Right atrium auricular region (tissue), 2 donors: ENCODE measurements around the gene NOS1AP. TPM values are rescaled to one million over a fixed set of nuclear protein-coding genes. Genes with fewer than 3 reads are reported as not detected.
"Not testable (repeated sequence)": the region's sequence is repeated elsewhere in the genome, so short reads cannot be mapped to it uniquely, and the experiment has no call there.

Experiments
- DNase-seq: peaks from one replicate; pipeline ENCODE4 v3.0.0-alpha.2; 2019; ENCODE audit warnings: low spot score
- H3K27ac ChIP-seq, 2 donors: fragments of 200-600 bp; sonication (generic); 1 replicate in 1 of 2; 2 replicates in 1 of 2; pipeline ENCODE4 v1.5.1; 2016 to 2019
- H3K27me3 ChIP-seq, 2 donors: fragments of 200-600 bp; sonication (generic); one replicate each; pipeline versions ENCODE4 v1.5.1 to v1.6.0; 2017 to 2019
- H3K36me3 ChIP-seq: fragments of 200-600 bp; sonication (generic); one replicate; pipeline ENCODE4 v1.5.1; 2016
- H3K4me1 ChIP-seq, 2 donors: fragments of 200-600 bp; sonication (generic); one replicate each; pipeline versions ENCODE4 v1.5.1 to v1.6.0; 2017 to 2019
- H3K4me3 ChIP-seq, 2 donors: fragments of 200-600 bp; sonication (generic); 1 replicate in 1 of 2; 2 replicates in 1 of 2; pipeline ENCODE4 v1.5.1; 2017 to 2019; ENCODE audit warnings: mild to moderate bottlenecking in 1 of 2, moderate library complexity in 1 of 2
- H3K9me3 ChIP-seq, 2 donors: fragments of 200-600 bp; sonication (generic); one replicate each; pipeline ENCODE4 v1.5.1; 2019
- CTCF ChIP-seq, 2 donors: fragments of 200-600 bp; sonication (generic); IDR thresholded peaks; one replicate each; pipeline ENCODE4 v1.5.1; 2019; ENCODE audit warnings: antibody characterized with exemption in 2 of 2
- total RNA-seq, 2 donors: library from RNA; depleted of rRNA; stranded (reverse); fragments of >200 nt; gene quantifications; one replicate each; pipeline ENCODE4 v1.1.0, GENCODE V29; 2016

NOS1AP gene
- total RNA-seq, 2 donors from 2014 or later: 2.2 to 2.4 TPM

GRCh38 chr1:162168261-162168660 lies 98.8 kb downstream of the NOS1AP start:
- H3K27ac ChIP-seq: no peak overlapping the region
- DNase-seq: no peak

GRCh38 chr1:162169031-162169790 lies 99.7 kb downstream of the NOS1AP start:
- Histone ChIP-seq H3K36me3 (no peaks in the 10 kb centered on the region), H3K4me3 (no peak overlapping the region), H3K27ac (no peak overlapping the region), H3K27me3 (no peaks in the 10 kb centered on the region), H3K4me1 (peaks cover 0 to 9% of the 10 kb centered on the region in 2 donors), H3K9me3 (no peaks in the 10 kb centered on the region)
- no peak for TF ChIP-seq CTCF (IDR thresholded peaks at IDR 0.05)
- no peak for DNase-seq

More at GRCh38 chr1:162168261-162168660, 98.8 kb downstream of the NOS1AP start:
- TF ChIP-seq CTCF (IDR thresholded peaks at IDR 0.05): no peak
- Histone ChIP-seq H3K4me1 (peaks cover 0 to 9% of the 10 kb centered on the region in 2 donors), H3K4me3 (no peak overlapping the region), H3K9me3 (no peaks in the 10 kb centered on the region), H3K27me3 (no peaks in the 10 kb centered on the region), H3K36me3 (no peaks in the 10 kb centered on the region)

GRCh38 chr1:162171111-162171510 lies 101.6 kb downstream of the NOS1AP start:
- no peak for TF ChIP-seq CTCF (IDR thresholded peaks at IDR 0.05)
- Histone ChIP-seq H3K9me3 (no peaks in the 10 kb centered on the region), H3K27me3 (no peaks in the 10 kb centered on the region), H3K4me3 (no peak overlapping the region), H3K36me3 (no peaks in the 10 kb centered on the region), H3K4me1 (peaks cover 0 to 9% of the 10 kb centered on the region in 2 donors), H3K27ac (no peak overlapping the region)
- no peak for DNase-seq

- no peak overlapping the region for H3K4me3 ChIP-seq
- H3K9me3 ChIP-seq: no peaks in the 10 kb centered on the region
- H3K27me3 ChIP-seq: no peaks in the 10 kb centered on the region
- peaks cover 0 to 9% of the 10 kb centered on the region in 2 donors for H3K4me1 ChIP-seq
- no peaks in the 10 kb centered on the region for H3K36me3 ChIP-seq
- TF ChIP-seq CTCF (IDR thresholded peaks at IDR 0.05): no peak
- H3K27ac ChIP-seq: no peak overlapping the region
- no peak for DNase-seq
These were observed 103.0 kb downstream of the NOS1AP start for GRCh38 chr1:162172311-162173102.

GRCh38 chr1:162173607-162174006 lies 104.1 kb downstream of the NOS1AP start:
- not testable (repeated sequence) for H3K4me1 ChIP-seq, H3K27me3 ChIP-seq, DNase-seq, H3K36me3 ChIP-seq, H3K4me3 ChIP-seq, H3K9me3 ChIP-seq, H3K27ac ChIP-seq

- not testable (repeated sequence) for H3K27ac ChIP-seq, H3K27me3 ChIP-seq, H3K36me3 ChIP-seq, H3K4me1 ChIP-seq, DNase-seq, H3K9me3 ChIP-seq, H3K4me3 ChIP-seq
These were observed 104.5 kb downstream of the NOS1AP start for GRCh38 chr1:162174027-162174426.
